ENCODE measurements around the gene CRIP1. TPM values are rescaled to one million over a fixed set of nuclear protein-coding genes. Genes with fewer than 3 reads are reported as not detected.

CRIP1 gene
- total RNA-seq, 1 donor from 2014 or later: 5.1 TPM

DNA sequence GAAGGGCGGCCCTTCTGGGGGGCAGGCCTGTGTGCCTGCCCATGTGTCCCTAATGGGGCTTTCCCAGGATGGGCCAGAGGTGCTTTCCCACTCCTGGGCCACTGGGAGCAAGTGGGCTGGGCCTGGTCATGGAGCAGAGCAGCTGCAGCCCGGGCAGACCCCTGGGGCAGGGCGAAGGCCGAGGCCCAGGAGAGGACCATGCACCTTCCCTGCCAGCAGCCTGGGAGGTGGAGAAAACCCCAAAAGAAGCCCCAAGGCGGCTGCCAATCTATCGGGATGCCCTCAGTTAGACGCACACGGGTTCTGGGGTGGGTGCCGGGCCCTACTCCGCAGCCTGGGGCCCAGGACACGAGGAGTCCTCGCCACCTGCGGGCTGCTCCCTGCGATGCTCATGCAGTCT, 28.1 kb upstream of the CRIP1 start:
- Mint-ChIP-seq H3K4me1 (ENCODE audit: low read depth) (no peaks in the 10 kb centered on the region), H3K36me3 (ENCODE audit: insufficient read depth) (peaks cover 10% of the 10 kb centered on the region), H3K4me3 (ENCODE audit: low read depth) (no peak overlapping the region), H3K27ac (no peak overlapping the region), H3K27me3 (no peaks in the 10 kb centered on the region), H3K9me3 (ENCODE audit: low read depth) (no peaks in the 10 kb centered on the region)
- TF ChIP-seq, protein P1, sequence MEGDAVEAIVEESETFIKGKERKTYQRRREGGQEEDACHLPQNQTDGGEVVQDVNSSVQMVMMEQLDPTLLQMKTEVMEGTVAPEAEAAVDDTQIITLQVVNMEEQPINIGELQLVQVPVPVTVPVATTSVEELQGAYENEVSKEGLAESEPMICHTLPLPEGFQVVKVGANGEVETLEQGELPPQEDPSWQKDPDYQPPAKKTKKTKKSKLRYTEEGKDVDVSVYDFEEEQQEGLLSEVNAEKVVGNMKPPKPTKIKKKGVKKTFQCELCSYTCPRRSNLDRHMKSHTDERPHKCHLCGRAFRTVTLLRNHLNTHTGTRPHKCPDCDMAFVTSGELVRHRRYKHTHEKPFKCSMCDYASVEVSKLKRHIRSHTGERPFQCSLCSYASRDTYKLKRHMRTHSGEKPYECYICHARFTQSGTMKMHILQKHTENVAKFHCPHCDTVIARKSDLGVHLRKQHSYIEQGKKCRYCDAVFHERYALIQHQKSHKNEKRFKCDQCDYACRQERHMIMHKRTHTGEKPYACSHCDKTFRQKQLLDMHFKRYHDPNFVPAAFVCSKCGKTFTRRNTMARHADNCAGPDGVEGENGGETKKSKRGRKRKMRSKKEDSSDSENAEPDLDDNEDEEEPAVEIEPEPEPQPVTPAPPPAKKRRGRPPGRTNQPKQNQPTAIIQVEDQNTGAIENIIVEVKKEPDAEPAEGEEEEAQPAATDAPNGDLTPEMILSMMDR (IDR thresholded peaks at IDR 0.05; ENCODE audit: unreplicated experiment): no peak
- no peak for DNase-seq (ENCODE audit: low spot score, unreplicated experiment)

DNA sequence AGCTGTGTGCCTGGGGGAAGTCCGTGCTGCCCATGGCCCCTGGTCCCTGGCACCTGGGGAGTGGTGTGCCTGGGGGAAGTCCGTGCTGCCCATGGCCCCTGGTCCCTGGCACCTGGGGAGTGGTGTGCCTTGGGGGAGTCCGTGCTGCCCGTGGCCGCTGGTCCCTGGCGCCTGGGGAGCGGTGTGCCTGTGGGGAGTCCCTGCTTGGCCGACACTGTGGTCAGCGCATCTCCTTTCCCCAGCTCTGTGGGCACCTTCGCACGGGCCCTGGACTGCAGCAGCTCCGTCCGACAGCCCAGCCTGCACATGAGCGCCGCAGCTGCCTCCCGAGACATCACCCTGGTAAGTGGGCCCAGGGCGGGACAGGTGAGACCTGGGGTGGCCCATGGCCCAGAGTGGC, 26.6 kb upstream of the CRIP1 start:
- H3K27ac Mint-ChIP-seq: no peak overlapping the region
- TF ChIP-seq, protein P1 (IDR thresholded peaks at IDR 0.05; ENCODE audit: unreplicated experiment): no peak
- H3K4me1 Mint-ChIP-seq (ENCODE audit: low read depth): no peaks in the 10 kb centered on the region
- H3K9me3 Mint-ChIP-seq (ENCODE audit: low read depth): no peaks in the 10 kb centered on the region
- no peak overlapping the region for H3K4me3 Mint-ChIP-seq (ENCODE audit: low read depth)
- no peak for DNase-seq (ENCODE audit: low spot score, unreplicated experiment)
- H3K27me3 Mint-ChIP-seq: no peaks in the 10 kb centered on the region
- peaks cover 9% of the 10 kb centered on the region for H3K36me3 Mint-ChIP-seq (ENCODE audit: insufficient read depth)

DNA sequence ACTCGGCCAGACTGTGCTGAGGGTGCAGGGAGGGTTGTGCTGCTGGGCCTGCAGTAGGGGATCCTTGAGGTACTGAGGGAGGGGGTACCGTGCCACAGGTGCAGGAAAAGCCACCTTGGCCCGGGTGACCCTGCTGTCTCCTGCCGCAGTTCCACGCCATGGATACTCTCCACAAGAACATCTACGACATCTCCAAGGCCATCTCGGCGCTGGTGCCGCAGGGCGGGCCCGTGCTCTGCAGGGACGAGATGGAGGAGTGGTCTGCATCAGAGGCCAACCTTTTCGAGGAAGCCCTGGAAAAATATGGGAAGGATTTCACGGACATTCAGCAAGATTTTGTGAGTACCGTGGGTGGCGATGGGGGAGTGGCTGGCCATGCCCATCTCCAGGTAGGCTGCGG, 26.1 kb upstream of the CRIP1 start:
- TF ChIP-seq, protein P1 (IDR thresholded peaks at IDR 0.05; ENCODE audit: unreplicated experiment): no peak
- no peak overlapping the region for H3K4me3 Mint-ChIP-seq (ENCODE audit: low read depth)
- no peaks in the 10 kb centered on the region for H3K27me3 Mint-ChIP-seq
- DNase-seq (ENCODE audit: low spot score, unreplicated experiment): no peak
- peaks cover 6% of the 10 kb centered on the region for H3K36me3 Mint-ChIP-seq (ENCODE audit: insufficient read depth)
- H3K9me3 Mint-ChIP-seq (ENCODE audit: low read depth): no peaks in the 10 kb centered on the region
- no peaks in the 10 kb centered on the region for H3K4me1 Mint-ChIP-seq (ENCODE audit: low read depth)
- no peak overlapping the region for H3K27ac Mint-ChIP-seq

DNA sequence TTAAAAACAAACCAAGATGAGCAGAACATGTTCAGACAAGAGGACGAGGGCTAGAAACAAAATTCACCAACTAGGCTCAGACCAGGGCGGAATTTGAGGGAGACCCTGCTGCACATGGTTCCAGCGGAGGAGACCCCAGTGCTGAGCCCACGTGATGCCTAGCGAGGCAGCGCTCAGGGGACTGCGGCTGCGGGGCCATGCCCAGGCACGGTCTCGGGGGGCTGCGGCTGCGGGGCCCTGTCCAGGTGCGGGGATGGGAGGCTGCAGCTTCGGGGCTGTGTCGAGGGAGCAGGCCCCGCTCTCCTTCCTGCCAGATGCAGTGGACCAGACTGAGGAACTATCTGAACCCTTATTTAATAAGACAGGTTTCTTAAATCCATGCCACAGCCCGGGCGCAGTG, 24.8 kb upstream of the CRIP1 start:
- Mint-ChIP-seq H3K36me3 (ENCODE audit: insufficient read depth) (peaks cover 6% of the 10 kb centered on the region), H3K4me1 (ENCODE audit: low read depth) (no peaks in the 10 kb centered on the region), H3K27me3 (no peaks in the 10 kb centered on the region), H3K27ac (no peak overlapping the region), H3K9me3 (ENCODE audit: low read depth) (no peaks in the 10 kb centered on the region), H3K4me3 (ENCODE audit: low read depth) (no peak overlapping the region)
- TF ChIP-seq, protein P1 (IDR thresholded peaks at IDR 0.05; ENCODE audit: unreplicated experiment): no peak
- DNase-seq (ENCODE audit: low spot score, unreplicated experiment): no peak

DNA sequence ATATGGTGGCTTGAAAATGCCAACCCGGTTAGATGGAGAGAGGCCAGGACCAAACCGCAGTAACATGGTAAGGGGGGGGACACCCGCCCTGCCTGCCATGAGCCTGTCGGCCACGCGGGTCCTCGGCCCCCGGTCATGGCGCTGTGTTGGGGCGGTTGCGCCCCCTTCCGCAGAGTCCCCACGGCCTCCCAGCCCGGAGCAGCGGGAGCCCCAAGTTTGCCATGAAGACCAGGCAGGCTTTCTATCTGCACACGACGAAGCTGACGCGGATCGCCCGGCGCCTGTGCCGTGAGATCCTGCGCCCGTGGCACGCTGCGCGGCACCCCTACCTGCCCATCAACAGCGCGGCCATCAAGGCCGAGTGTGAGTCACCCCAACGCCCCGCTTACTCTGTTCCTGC, 22.2 kb upstream of the CRIP1 start:
- Mint-ChIP-seq H3K9me3 (ENCODE audit: low read depth) (no peaks in the 10 kb centered on the region), H3K27me3 (no peaks in the 10 kb centered on the region), H3K4me1 (ENCODE audit: low read depth) (no peaks in the 10 kb centered on the region), H3K36me3 (ENCODE audit: insufficient read depth) (peaks cover 6% of the 10 kb centered on the region), H3K27ac (no peak overlapping the region), H3K4me3 (ENCODE audit: low read depth) (no peak overlapping the region)
- no peak for DNase-seq (ENCODE audit: low spot score, unreplicated experiment)
- TF ChIP-seq, protein P1 (IDR thresholded peaks at IDR 0.05; ENCODE audit: unreplicated experiment): no peak

Data from progenitor cell of endocrine pancreas (in vitro differentiated cells).